Loucy (cell line): ENCODE results near the gene NHSL1.

Experiments used
- CTCF ChIP-seq: fragments of 200-600 bp; sonication (generic); conservative IDR thresholded peaks from 2 replicates; pipeline ENCODE4 v1.5.1; 2014; ENCODE audit warnings: mild to moderate bottlenecking, antibody characterized with exemption, low read length
- EZH2phosphoT487 ChIP-seq: fragments of 200-600 bp; IDR thresholded peaks from 2 replicates; pipeline ENCODE4 v1.6.1; 2018; ENCODE audit warnings: antibody characterized with exemption, mild to moderate bottlenecking, moderate library complexity, borderline replicate concordance

GRCh38 chr6:138389551-138389950 lies 109.7 kb downstream of the NHSL1 start:
- no peak for TF ChIP-seq CTCF
- no peak for TF ChIP-seq EZH2phosphoT487
